ENCODE data around the gene PRM3. TPM values are rescaled to one million over a fixed set of nuclear protein-coding genes. Genes with fewer than 3 reads are reported as not detected.

Gene PRM3
- polyA plus RNA-seq, 2 of the 4 experiments (the other 2 are of a cell fraction), result not detected

GRCh38 chr16:11251525-11252481 lies 21.6 kb downstream of the PRM3 start:
- ATAC-seq (no peak), FAIRE-seq (no peak), DNase-seq (ENCODE audit: low read depth in 1 of 2, low spot score in 1 of 2) (no peak)
- 0 out of 3 replicates have a peak, but pooled peaks cover 3% of the 10 kb centered on the region for H3K4me1 ChIP-seq
- no peak overlapping the region for H3K4me2 ChIP-seq
- no peak for TF ChIP-seq MAX (IDR thresholded peaks at IDR 0.05)
- no peak for TF ChIP-seq BHLHE40 (IDR thresholded peaks at IDR 0.05; ENCODE audit: low read depth, low read length)
- no peak for TF ChIP-seq MAFK (IDR thresholded peaks at IDR 0.05; ENCODE audit: partially characterized antibody)
- no peak for TF ChIP-seq USF2 (IDR thresholded peaks at IDR 0.05)
- TF ChIP-seq TP53 (CRISPR knock-in tag; IDR thresholded peaks at IDR 0.05), result no peak
- no peak for TF ChIP-seq BCL3 (IDR thresholded peaks at IDR 0.05)
- TF ChIP-seq ZC3H11A (IDR thresholded peaks at IDR 0.05), result no peak
- H3K9me3 ChIP-seq, result no peaks in the 10 kb centered on the region
- H3K27ac ChIP-seq, result no peak overlapping the region
- ChIA-PET CTCF (interaction anchor here (12.3 kb wide), 1 partner anchor 285 kb away, joined by 364 read pairs; no protein-coding TSS in a partner anchor), POLR2A (no interaction called here)
- H3K4me3 ChIP-seq, result no peak overlapping the region
- WGBS (ENCODE audit: missing lambda C conversion rate), result 79% methylated on average over 18 of the region's 18 CpGs

- FAIRE-seq (no peak), ATAC-seq (no peak), DNase-seq (ENCODE audit: low read depth in 1 of 2, low spot score in 1 of 2) (no peak)
- CTCF ChIA-PET, result interaction anchor here (12.3 kb wide), 1 partner anchor 284 kb away, joined by 364 read pairs; no protein-coding TSS in a partner anchor
- H3K4me3 ChIP-seq, result no peak overlapping the region
- POLR2A ChIA-PET, result no interaction called here
- 0 out of 3 replicates have a peak, but pooled peaks cover 3% of the 10 kb centered on the region for H3K4me1 ChIP-seq
- H3K27ac ChIP-seq, result no peak overlapping the region
- no peak overlapping the region for H3K4me2 ChIP-seq
- TF ChIP-seq EP300 (IDR thresholded peaks at IDR 0.05), result no peak
- no peak for TF ChIP-seq ZSCAN20 (CRISPR knock-in tag; IDR thresholded peaks at IDR 0.05)
- no peak for TF ChIP-seq HMGXB4 (CRISPR knock-in tag; IDR thresholded peaks at IDR 0.05; ENCODE audit: borderline replicate concordance)
- TF ChIP-seq CBX8 (IDR thresholded peaks at IDR 0.05), result no peak
- no peaks in the 10 kb centered on the region for H3K9me3 ChIP-seq
- 91% methylated on average over 10 of the region's 10 CpGs for whole genome bisulfite sequencing (ENCODE audit: missing lambda C conversion rate)
Measured at GRCh38 chr16:11250786-11251524, 22.5 kb downstream of the PRM3 start.

GRCh38 chr16:11250091-11250785 lies 23.2 kb downstream of the PRM3 start:
- ATAC-seq (no peak), DNase-seq (ENCODE audit: low read depth in 1 of 2, low spot score in 1 of 2) (no peak), FAIRE-seq (no peak)
- TF ChIP-seq HMGXB4 (CRISPR knock-in tag; IDR thresholded peaks at IDR 0.05; ENCODE audit: borderline replicate concordance) (no peak), KDM5A (IDR thresholded peaks at IDR 0.05) (no peak), ELK1 (IDR thresholded peaks at IDR 0.05; ENCODE audit: low read depth, low read length) (no peak), ZC3H11A (IDR thresholded peaks at IDR 0.05) (no peak), KDM1A (IDR thresholded peaks at IDR 0.05; ENCODE audit: low read depth) (no peak), POLR2AphosphoS2 (conservative IDR thresholded peaks at IDR 0.05; ENCODE audit: low read length) (no peak), CTCF (IDR thresholded peaks at IDR 0.05) (no peak), TP53 (CRISPR knock-in tag; IDR thresholded peaks at IDR 0.05) (no peak)
- WGBS (ENCODE audit: missing lambda C conversion rate), result 74% methylated on average over 13 of the region's 16 CpGs
- ChIA-PET POLR2A (no interaction called here), CTCF (interaction anchor here (1.0 to 12.3 kb wide), 2 partner anchors 283 to 286 kb away, joined by 4 to 364 read pairs; no protein-coding TSS in a partner anchor)
- H3K4me1 ChIP-seq, result 0 out of 3 replicates have a peak, but pooled peaks cover 3% of the 10 kb centered on the region
- H3K27ac ChIP-seq, result no peak overlapping the region
- H3K9me3 ChIP-seq, result no peaks in the 10 kb centered on the region
- H3K4me2 ChIP-seq, result no peak overlapping the region
- H3K4me3 ChIP-seq, result no peak overlapping the region

Data from A549 (cell line).